ENCODE data around the gene SPHK2.
A peak's percentile ranks its signal among the peaks of the same experiment; 100 is the strongest.
"Not testable (repeated sequence)": the region's sequence is repeated elsewhere in the genome, so short reads cannot be mapped to it uniquely, and the experiment has no call there.

Gene SPHK2

DNA sequence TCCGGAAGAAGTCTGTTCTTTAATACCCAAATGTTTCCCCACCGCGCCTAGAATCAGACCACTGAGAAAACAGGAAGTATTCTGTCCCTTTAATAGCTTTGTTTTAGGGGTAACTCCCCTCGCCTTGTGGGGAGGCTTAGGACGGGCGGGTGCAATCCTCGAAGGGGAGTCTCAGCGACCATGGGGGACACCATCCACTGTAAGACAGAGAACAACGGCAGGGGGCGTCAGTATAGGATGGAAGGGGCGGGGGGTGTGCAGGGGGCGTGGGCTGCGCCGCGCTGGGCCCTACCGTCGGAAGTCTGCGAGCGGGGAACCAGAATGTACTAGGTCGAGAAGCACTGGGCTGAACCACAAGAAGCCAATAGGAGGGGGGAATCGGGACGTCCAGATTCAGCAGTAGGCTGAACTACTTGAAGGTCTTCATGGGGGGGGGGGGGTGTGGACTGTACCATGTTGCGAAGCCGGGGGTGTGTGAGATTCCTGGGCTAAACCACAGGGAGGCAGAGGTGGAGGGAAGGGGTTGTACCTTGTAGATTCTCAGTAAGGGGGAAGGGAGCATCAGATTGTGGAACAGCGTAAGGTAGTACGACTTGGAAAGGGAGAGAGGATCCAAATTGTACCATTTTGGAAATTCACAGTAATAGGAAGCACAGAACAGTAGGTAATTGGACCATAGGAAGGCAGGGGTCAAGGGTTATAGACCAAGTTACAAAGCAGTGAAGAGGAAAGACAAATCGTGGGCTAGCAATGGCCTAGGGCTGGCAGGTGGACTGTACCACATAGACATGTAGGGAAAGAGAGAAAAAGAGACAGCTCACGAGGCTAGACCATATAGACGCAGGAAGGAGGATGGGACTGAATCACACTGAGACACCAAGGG lies 18.9 kb downstream of the SPHK2 start:
- DNase-seq, result peak; percentile 90

DNA sequence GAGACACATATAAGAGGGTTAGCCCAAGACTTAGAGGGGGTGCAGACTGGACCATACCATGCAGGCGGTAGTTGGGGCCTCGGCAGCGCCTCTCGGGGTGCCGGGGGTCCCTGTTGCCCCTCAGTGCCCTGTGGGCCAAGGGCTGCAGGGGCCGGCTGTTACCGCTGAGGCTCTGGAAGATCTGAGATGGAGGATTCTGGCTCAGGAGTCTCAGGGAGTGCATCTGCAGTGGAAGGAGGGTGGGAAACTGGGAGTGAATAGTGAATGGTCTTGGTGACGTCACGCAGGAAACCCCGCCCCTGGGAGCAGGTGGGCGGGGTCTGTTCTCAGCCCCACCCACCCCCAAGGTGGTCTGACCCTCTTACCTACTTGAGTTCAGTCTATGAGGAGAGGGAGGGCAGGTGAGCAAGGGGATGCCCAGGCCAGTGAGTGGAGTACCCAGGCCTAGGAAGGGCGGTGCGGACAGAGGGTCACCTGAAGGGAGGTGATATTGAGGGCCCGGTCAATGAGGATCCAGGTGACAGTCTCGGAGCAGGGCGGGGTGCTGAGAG lies 19.6 kb downstream of the SPHK2 start:
- no peak for DNase-seq

DNA sequence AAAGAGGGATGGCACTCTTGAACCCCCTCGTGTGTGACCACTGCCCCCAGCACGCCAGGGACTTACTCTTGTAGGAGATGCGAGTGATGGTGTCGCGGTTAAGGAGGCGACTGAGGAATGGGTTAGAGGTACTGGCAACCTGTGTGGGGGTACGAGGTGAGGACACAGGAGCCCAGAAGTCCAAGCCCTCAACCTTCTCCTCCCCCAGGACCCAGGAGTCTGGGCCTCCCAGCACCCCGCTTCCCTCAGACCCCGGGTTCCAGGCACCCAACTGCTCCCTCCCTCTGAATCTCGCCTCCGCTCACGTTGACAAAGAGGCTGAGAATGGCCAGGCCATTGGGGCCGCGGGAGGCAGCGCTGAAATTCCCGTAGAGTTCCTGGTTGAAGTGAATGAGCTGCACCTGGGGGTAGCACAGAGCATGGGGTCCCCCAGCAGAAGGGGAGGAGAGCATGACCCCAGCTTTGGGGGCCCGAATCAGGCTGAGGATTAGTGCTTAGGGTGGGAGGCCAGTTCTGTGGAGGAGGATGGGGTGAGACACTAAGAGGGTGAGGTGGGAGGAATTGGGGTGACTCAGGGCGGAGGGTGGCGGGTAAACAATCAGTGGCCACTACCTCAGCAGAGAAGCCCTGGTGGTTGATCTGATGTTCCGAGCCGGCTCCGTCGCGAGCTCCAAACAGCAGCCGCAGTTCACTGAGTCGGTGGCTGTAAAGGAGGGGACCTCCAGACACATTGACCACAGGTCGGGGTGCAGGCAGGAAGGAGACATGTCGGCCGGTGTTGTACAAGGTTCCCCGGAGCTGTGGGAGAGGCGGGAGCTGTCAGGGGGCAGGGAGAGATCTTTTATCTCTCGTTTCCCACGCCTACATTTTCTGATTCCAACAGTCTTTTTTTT lies 20.4 kb downstream of the SPHK2 start:
- no peak for DNase-seq

DNA sequence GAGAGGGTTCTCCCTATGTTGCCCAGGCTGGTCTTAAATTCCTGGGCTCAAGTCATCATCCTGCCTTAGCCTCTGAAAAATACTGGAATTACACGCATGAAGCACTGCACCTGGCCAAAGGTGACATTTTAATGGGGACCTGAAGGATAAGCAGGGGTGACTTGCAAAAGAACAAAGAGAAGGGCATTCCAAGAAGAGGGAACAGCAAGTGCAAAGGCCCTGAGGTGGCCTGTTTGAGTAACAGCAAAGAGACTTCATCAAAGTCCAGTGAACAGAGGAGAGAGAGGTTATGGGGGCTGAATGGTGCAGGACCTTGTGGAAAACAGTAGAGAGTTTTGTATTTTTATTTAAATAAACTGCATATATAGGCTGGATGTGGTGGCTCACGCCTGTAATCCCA lies 22.5 kb downstream of the SPHK2 start:
- DNase-seq, result no peak

DNA sequence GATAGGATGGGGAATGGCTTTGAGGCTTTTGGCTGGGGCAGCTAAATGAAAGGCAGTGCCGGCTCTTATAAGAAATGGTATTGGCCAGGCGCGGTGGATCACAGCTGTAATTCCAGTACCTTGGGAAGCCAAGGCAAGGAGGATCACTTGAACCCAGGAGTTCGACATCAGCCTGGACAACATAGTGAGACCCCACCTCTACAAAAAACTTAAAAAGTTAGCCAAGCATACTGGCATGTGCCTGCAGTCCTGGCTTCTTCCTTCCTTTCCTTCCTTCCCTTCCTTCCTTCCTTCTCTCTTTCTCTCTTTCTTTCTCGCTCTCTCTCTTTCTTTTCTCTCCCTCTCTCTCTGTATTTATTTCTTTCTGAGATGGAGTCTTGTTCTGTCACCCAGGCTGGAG lies 23.6 kb downstream of the SPHK2 start:
- no peak for DNase-seq

DNA sequence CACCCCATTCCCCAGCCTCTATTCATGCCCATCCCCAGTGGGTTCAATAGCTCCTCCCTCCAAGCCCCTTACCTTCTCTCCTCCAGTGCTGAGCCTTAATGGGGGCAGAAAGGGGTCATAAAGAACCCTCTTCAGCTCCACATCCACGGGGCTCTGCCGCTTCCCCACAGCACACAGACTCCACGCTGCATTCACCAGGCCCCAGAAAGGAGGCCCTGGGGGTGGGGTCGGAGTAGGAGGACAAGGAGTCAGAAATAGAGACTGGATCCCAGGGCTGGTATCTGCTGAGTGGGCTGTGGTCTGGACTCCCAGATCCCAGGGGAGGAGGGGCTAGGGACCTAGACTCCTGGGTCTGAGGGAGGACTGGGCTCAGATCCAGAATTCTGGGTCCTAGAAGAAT lies 25.0 kb downstream of the SPHK2 start:
- DNase-seq, result no peak

DNA sequence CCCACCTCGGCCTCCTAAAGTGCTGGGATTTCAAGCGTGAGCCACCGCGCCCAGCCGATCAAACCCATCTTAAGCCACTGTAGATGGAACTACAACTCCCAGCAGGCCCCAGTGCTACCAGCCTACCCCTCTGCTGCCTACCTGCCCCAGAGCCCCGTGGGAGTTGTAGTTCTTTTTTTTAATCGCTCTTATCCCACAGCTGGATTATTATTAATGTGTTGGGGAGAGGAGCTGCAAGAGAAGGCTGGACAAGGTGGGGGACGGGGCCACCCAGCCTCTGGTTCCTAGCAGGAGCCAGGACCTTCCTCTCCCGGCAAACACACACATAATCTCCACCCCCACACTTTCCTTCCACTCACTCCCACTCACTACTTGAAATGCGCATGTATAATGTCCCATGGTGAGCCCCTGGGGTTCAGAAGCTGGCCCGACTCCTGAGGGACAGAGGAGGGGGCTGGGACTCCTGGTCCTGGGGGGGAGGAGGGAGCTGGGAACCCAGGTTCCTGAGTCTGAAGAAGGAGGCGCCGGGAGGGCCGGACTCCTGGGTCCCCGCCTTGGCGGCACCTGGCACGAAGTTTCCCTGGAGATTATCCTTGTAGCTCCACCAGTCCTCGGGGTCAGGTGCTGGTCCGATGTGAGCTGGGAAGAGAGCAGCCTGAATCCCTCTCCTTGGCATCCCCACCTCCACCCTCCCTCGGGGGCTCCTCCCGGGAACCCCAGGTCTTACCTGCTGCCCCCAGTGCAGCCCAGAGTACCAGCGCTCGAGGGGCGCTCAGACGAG lies 25.7 kb downstream of the SPHK2 start:
- peak; percentile 50 for DNase-seq

DNA sequence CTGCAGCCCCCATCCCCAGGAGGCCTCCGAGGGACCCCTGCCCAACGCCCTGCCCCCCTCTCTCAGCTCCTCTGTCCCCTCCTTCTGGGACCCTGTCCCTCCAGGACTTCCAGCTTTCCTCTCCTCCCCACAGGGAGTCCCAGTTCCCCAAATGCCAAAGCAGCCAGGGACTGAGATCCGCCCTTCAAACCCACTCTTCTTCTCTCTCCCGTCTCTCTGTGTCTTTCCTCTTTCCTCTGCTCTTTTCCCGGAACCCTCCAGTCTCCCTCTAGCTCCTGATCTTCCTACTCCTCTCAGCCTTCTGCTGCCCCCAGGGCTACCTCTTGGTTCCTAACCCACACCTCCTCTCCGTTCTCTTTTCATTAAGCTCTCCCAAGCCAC lies 26.3 kb downstream of the SPHK2 start:
- DNase-seq, result no peak

DNA sequence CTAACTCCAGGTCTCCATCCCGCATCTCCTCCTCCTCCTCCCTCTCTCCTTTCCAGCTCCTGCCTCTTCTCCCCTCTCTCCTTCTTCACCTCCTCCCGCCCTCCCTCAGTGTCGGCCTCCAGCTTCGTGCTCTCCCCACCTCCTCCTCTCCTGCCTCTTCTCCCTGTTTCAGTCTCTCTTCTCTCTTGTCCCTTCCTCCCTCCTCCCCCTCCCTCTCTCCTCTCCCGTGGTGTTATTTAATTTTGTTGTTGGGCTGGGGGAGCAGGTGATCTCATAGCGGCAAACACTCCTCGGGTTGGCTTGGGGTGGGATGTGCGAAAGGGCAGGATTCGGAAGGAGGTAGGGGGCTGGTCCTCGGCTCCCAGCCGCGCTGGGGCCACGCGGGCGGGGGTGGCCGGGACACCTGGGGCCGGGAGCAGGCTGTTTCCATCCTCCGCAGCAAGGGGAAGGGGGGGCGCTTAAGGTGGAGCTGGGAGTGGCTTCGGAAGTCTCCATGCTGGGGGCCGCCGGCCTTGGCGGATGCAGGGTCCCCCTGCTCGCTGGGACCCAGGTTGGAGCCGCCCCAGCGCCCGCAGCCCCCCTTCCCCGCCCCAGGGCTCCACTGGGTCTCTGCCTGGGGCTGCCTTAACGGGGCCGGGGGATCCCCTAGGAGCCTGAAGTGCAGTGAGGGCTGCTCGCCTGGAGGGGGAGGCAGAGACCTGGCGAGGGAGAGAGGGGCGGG lies 26.9 kb downstream of the SPHK2 start, which contains the start of gene CA11:
TSS of gene CA11 (minus strand) at position 187 of the 721 bp plus-strand sequence. CDS start 555 bp downstream, outside the sequence.
- DNase-seq, result no peak

DNA sequence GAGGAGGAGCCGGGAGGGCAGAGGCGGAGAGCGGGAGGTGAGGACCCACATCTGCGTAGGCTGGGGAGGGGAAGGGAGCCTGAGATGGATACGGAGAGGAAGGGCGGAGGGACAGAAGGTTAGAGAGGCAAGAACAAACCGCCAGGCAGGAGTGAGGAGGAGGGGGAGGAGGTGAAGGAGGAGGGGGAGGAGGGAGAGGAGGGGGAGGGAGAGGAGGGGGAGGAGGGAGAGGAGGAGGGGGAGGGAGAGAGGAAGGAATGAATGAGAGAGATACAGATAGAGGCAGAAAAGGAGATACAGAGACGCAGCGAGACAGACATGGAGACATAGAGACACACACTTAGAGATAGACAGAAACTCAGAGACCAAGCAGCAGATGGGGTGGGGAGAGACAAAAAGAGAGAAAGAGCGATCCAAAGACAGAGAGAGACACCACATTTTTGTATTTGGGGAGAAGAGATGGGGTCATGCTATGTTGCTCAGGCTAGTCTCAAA lies 27.5 kb downstream of the SPHK2 start:
- peak; percentile 70 for DNase-seq

DNA sequence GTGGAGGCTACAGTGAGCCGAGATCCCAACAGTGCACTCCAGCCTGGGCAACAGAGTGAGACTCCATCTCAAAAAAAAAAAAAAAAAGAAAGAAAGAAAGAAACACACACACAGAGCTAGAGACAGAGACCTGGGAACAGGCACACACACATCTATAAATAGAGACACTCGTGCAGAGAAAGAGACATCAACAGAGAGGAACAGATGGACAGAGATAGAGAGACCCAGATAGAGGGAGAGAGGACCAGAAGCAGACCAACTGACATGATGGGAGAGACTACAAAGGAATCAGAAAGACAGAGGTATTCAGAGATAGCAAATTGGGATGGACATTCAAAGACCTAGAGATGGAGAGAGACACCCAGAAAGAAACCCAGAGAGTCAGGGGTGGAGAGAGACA lies 28.8 kb downstream of the SPHK2 start:
- DNase-seq, result no peak

DNA sequence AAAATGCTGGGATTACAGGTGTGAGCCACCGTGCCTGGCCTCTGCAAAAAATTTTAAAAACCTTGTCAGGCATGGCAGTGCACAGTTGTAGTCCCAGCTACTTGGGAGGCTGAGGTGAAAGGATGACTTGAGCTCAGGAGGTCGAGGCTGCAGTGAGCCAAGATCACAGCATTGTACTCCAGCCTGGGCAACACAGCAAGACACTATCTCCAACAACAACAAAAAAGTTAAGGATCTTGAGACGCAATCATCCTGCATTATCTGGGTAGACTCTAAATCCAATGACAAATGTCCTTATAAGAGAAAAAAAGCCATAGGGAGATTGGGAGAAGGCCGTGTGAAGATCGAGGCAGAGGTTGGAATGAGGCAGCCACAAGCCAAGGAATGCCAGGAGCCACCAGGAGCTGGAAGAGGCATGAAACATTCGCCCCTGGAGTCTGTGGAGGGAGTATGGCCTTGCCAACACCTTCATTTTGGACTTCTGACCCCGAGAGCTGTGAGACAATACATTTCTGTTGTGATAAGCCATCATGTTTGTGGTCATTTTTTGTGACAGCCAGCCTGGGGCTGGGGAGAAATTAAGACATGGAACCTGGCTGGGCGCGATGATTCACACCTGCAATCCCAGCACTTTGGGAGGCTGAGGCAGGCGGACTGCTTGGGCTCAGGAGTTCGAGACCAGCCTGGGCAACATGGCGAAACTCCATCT lies 31.8 kb downstream of the SPHK2 start:
- no peak for DNase-seq

DNA sequence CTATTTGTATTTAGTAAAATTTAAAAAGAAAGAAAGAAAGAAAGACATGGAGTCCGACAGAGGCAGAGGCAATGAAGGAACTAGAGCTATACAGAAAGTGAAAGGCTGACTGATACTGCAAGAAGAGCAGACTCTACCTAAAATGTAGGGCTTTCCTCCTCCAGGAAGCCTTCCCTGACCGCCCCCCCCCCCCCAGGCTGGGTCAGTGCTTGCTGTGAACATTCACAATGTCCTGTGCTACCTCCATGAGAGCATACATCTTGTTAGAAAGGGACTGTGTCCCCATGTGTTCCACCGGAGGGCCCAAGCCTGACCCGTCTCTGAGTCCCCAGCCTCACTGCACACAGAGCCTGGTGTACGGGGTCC lies 32.4 kb downstream of the SPHK2 start:
- DNase-seq, result no peak

DNA sequence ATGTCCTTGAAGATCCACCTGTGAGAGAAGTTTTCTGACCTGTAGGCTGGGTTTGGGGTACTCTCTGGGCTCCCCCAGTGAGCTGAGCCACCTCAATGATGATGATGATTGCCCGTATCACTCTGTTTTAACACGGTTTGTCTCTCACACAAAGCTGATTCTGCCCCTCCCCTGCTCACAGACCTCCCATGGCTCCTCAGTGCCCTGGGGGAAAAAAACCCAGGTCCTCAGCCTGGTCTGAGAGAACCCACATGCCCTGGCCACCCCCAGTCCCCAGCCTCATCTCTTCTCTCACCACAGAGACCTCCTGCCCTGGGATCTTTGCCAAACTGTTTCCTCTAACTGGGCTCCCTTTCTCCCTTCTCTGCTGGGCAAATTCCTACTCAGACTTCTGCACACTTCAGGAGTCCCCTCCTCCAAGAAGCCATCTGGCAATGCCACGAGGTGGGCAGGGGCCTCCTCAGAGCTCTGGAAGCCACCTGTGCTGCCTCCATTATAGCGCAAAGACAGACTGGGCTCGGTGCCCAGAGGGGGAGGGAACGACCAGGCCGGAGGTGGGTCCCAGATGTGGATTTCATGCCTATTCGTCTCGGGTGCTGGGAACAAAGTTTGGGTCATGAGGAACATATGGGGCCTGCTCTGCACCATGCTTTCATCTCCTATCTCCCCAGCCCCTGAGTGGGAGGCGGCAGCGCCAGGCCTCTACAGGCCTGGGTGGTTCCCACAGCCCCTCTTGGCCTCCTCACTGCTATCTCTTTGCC lies 35.2 kb downstream of the SPHK2 start:
- DNase-seq, result peak; percentile 68

DNA sequence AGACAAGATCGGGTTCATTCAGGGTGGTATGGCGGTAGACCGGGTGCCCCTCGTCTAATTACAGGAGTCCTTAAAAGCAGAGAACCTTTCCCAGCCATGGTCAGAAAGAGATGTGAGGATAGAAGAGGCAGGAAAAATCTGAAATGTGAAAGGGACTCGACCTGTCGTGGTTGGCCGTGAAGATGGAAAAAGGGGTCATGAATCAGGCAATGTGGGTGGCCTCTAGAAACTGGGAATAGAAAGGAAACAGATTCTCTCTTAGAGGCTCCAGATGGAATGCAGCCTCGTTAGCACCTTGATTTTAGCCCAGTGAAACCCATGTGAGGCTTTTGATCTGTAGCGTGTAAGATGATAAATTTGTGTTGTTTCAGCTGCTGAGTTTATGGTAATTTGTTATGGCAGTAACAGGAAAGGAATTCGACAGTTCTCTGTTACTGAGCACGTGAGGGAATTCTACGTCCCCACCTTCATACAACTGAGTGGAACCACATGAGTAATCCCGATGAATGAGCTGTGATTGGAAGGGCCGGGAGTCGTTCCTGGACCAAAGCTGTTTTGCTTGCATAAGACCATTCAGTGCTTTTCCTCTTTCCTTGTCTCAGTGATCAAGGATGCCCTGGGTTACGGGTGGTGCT lies 37.7 kb downstream of the SPHK2 start:
- DNase-seq, result no peak

DNA sequence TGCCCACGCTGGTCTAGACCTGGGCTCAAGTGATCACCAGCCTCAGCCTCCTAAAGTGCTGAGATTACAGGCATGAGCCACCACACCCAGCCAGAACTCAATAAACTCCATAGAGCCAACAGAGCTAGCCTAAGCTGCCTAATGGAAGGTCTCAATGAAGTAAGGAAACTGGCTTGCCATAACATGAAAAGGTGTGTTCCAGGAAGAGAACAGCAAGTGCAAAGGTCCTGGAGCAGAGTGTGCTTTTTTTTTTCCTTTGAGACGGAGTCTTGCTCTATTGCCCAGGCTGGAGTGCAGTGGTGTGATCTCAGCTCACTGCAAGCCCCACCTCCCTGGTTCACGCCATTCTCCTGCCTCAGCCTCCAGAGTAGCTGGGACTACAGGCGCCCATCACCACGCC lies 38.5 kb downstream of the SPHK2 start:
- not testable (repeated sequence) for DNase-seq

DNA sequence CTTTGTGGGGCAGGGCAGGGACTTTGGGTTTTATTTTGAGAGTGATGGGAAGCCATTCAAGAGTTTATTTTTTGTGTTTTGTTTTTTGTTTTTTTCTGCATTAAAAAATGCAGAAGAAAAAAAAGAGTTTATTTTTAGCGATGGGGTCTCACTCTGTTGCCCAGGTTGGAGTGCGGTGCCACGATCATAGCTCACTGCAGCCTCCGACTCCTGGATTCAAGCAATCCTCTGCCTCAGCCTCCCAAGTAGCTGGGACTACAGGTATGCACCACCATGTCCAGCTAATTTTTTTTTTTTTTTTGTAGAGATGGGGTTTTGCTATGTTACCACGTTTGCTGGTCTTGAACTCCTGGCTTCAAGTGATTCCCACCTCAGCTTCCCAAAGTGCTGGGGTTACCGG lies 39.2 kb downstream of the SPHK2 start:
- no peak for DNase-seq

DNA sequence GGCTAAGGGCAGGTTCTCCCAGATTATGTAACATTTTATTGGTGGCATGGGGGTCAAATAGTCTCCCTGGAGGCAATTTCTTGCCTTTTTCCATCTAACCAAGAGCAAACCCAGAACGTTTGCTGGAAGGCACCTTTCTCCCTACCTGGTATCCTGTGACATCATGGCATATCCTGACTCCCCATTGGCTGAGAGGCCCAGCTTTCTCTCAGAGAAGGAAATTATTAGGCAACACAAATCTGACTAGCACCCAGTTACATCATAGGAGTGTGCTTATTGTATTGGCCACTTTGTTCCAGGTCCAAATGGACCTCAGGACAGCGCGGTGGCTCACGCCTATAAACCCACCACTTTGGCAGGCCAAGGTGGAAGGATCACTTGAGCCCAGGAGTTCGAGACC lies 40.5 kb downstream of the SPHK2 start:
- no peak for DNase-seq

DNA sequence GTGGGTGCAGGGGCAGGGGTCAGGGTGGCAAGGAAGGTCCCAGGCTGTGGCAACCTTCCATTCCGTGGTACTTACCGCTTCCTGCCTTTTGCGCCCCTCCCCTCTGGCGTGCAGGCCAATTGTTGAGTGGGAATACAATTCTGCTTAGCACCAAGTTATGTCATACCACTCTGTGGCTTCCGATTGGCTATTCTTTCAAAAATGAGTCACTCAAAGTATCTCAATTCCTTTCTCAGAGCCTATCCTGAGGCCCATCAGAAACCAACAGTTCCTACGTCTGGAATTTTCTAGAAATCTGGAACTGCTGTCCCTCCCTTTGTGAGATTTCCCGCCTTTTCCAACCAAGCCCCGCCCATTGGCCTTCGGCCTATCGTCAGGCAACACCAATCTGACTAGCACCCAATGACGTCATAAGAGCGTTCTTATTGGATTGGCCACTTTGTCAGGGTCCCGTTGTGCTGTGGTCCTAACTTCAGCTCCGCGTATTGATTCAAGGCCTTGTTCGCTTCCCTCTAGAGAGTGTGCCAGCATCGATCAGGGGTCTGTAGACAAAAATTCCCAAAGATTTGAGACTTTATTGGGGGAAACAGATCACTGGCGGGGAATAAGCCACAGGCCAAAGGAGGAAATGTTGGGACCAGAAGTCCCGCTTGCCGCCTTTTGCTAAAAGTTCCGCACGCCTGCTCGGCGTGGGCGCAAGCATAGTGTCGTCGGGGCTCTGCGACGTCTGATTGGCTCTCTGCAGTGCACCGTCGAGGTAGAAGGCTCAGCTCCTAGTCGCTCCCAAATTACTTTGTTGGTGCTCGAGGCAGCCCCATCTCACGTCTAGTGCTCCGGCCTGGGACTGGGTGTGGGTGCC lies 41.8 kb downstream of the SPHK2 start:
- peak; percentile 97 for DNase-seq
